ENCODE measurements around the gene SIGLEC6. TPM values are rescaled to one million over a fixed set of nuclear protein-coding genes. Genes with fewer than 3 reads are reported as not detected.
A peak's percentile ranks its signal among the peaks of the same experiment; 100 is the strongest.

Gene SIGLEC6
- total RNA-seq (2014; rRNA removed; shearing (Covaris generic)) (not detected in 2 replicates), polyA plus RNA-seq (2016; fragmentation: Nextera tagmentation; extraction: Ambion mirVana) (not detected in 2 replicates)

DNA sequence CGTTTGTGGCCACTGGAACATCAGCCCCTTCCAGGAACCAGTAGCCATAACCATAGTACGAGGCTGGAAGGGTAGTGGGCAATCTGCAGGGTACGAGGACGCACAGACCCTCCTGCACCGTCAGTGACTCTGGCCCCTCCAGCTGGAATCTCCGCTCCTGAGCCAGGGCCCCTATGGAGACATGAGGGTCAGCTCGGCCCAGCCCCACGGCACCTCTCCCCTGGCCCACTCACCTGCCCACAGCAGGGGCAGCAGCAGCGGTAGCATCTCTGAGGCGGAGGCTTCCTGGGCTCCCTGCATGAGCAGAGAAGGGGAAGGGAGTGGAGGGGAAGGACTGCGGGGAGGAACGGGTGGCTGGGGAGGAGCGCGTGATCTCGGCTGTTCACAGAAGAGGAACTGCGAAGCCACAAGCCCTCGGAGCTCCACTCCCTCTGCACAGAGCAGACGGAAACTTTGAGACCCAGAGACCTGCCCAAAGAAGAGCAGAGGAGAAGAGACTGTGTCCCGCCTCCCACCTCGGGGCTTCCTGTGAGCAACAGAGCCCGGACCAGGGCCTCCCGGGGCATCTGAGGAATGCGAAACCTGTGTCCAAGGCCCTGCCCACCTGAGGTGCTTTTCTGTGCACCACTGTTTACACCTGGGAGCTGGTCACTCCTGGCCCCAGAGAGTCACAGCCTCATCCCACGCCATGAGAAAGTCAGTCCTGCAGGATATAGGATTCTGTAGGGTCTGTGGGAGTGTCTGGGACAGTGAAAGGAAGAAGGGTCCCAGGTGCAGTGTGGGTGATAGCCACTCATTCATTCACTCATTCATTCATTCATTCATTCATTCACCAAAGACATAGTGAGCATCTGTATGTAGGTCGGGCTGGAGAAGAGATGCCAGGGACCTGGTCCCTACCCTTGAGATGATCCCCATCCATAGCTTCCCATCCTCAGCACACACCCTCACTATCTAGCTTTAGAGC is at the start of gene SIGLEC6:
TSS of gene SIGLEC6 (minus strand) at position 322 of the 967 bp plus-strand sequence. CDS start at position 300, 22 bp downstream.
- Histone ChIP-seq H3K9me3 (ENCODE audit: low read depth) (no peaks in the 10 kb centered on the region), H3K36me3 (ENCODE audit: low read depth) (no peaks in the 10 kb centered on the region), H3K9ac (no peak within 1 kb of the TSS), H2AFZ (no peak within 1 kb of the TSS), H3K4me3 (no peak within 1 kb of the TSS), H3K9me2 (ENCODE audit: insufficient read depth) (no peaks in the 10 kb centered on the region), H3K79me2 (ENCODE audit: insufficient read depth) (no peaks in the 10 kb centered on the region), H3K4me1 (ENCODE audit: insufficient read depth) (no peaks in the 10 kb centered on the region), H3K27me3 (replicated peaks; ENCODE audit: insufficient read depth) (0 out of 2 replicates have a peak, but pooled peaks cover 8% of the 10 kb centered on the region), H3F3A (ENCODE audit: insufficient read depth) (no peaks in the 10 kb centered on the region), H3K4me2 (ENCODE audit: unreplicated experiment) (no peak within 1 kb of the TSS), H4K20me1 (ENCODE audit: insufficient read depth) (no peaks in the 10 kb centered on the region), H3K27ac (no peak within 1 kb of the TSS)
- in situ Hi-C loops (cut with MboI), result no loop called here
- TF ChIP-seq EZH2phosphoT487 (IDR thresholded peaks at IDR 0.05; ENCODE audit: insufficient read depth, low read depth) (no peak), EZH2 (IDR thresholded peaks at IDR 0.05; ENCODE audit: insufficient read depth, poor library complexity, severe bottlenecking) (no peak)
- no peak for DNase-seq
- WGBS, 2 experiments (ENCODE audit: low coverage in 1 of 2, low lambda C conversion rate in 2 of 2, missing lambda C conversion rate in 2 of 2), result 28 to 32% methylated on average over 22 to 25 of the region's 25 CpGs

GRCh38 chr19:51576850-51577249 is 45.4 kb upstream of the SIGLEC6 start:
- no peak overlapping the region for H3K27ac ChIP-seq
- peaks cover 80% of the 10 kb centered on the region for H3K79me2 ChIP-seq (ENCODE audit: insufficient read depth)
- no peaks in the 10 kb centered on the region for H3K9me2 ChIP-seq (ENCODE audit: insufficient read depth)
- no peaks in the 10 kb centered on the region for H3K9me3 ChIP-seq (ENCODE audit: low read depth)
- no peak overlapping the region for H2AFZ ChIP-seq
- peaks cover 33% of the 10 kb centered on the region for H3K36me3 ChIP-seq (ENCODE audit: low read depth)
- H3F3A ChIP-seq (ENCODE audit: insufficient read depth), result peaks cover 26% of the 10 kb centered on the region
- H3K4me3 ChIP-seq, result no peak overlapping the region
- TF ChIP-seq EZH2 (IDR thresholded peaks at IDR 0.05; ENCODE audit: insufficient read depth, poor library complexity, severe bottlenecking), result no peak
- no peak for TF ChIP-seq EZH2phosphoT487 (IDR thresholded peaks at IDR 0.05; ENCODE audit: insufficient read depth, low read depth)
- peaks cover 3% of the 10 kb centered on the region; the same call in 1 of the 2 replicates for H4K20me1 ChIP-seq (ENCODE audit: insufficient read depth)
- H3K4me1 ChIP-seq (ENCODE audit: insufficient read depth), result peaks cover 22% of the 10 kb centered on the region
- no peak overlapping the region for H3K4me2 ChIP-seq (ENCODE audit: unreplicated experiment)
- WGBS, 2 experiments (ENCODE audit: low coverage in 1 of 2, low lambda C conversion rate in 2 of 2, missing lambda C conversion rate in 2 of 2), result 92% methylated on average over 6 of the region's 6 CpGs
- H3K27me3 ChIP-seq (replicated peaks; ENCODE audit: insufficient read depth), result no peaks in the 10 kb centered on the region
- in situ Hi-C loops (cut with MboI), result no loop called here
- H3K9ac ChIP-seq, result no peak overlapping the region
- no peak for DNase-seq

- H3K27me3 ChIP-seq (replicated peaks; ENCODE audit: insufficient read depth), result no peaks in the 10 kb centered on the region
- H3K27ac ChIP-seq, result peak overlapping the region; percentile 88
- TF ChIP-seq EZH2 (IDR thresholded peaks at IDR 0.05; ENCODE audit: insufficient read depth, poor library complexity, severe bottlenecking), result no peak
- peak overlapping the region; percentile 88 for H3K4me2 ChIP-seq (ENCODE audit: unreplicated experiment)
- H3K9me3 ChIP-seq (ENCODE audit: low read depth), result no peaks in the 10 kb centered on the region
- peak overlapping the region; percentile 62 for H3K9ac ChIP-seq
- peaks cover 21% of the 10 kb centered on the region for H3K36me3 ChIP-seq (ENCODE audit: low read depth)
- peaks cover 3% of the 10 kb centered on the region; the same call in 1 of the 2 replicates for H4K20me1 ChIP-seq (ENCODE audit: insufficient read depth)
- in situ Hi-C loops (cut with MboI), result no loop called here
- peak overlapping the region; percentile 94 for H3K4me3 ChIP-seq
- no peak overlapping the region for H2AFZ ChIP-seq
- no peaks in the 10 kb centered on the region for H3K9me2 ChIP-seq (ENCODE audit: insufficient read depth)
- peaks cover 30% of the 10 kb centered on the region for H3F3A ChIP-seq (ENCODE audit: insufficient read depth)
- peak; percentile 45 for DNase-seq
- 38 to 41% methylated on average over 3 of the region's 3 CpGs for WGBS, 2 experiments (ENCODE audit: low coverage in 1 of 2, low lambda C conversion rate in 2 of 2, missing lambda C conversion rate in 2 of 2)
- peaks cover 65% of the 10 kb centered on the region for H3K79me2 ChIP-seq (ENCODE audit: insufficient read depth)
- peaks cover 22% of the 10 kb centered on the region for H3K4me1 ChIP-seq (ENCODE audit: insufficient read depth)
Measured at GRCh38 chr19:51573331-51573730, 41.9 kb upstream of the SIGLEC6 start.

- Histone ChIP-seq H3K9me3 (ENCODE audit: low read depth) (no peaks in the 10 kb centered on the region), H3K79me2 (ENCODE audit: insufficient read depth) (peaks cover 61% of the 10 kb centered on the region), H3K9me2 (ENCODE audit: insufficient read depth) (no peaks in the 10 kb centered on the region), H2AFZ (no peak overlapping the region), H3K4me2 (ENCODE audit: unreplicated experiment) (peak overlapping the region; percentile 88), H3K4me3 (peak overlapping the region; percentile 94), H4K20me1 (ENCODE audit: insufficient read depth) (peaks cover 3% of the 10 kb centered on the region; the same call in 1 of the 2 replicates), H3K4me1 (ENCODE audit: insufficient read depth) (peaks cover 22% of the 10 kb centered on the region), H3K9ac (peak overlapping the region; percentile 86), H3F3A (ENCODE audit: insufficient read depth) (peaks cover 30% of the 10 kb centered on the region), H3K27ac (peak overlapping the region; percentile 88), H3K27me3 (replicated peaks; ENCODE audit: insufficient read depth) (no peaks in the 10 kb centered on the region), H3K36me3 (ENCODE audit: low read depth) (peaks cover 21% of the 10 kb centered on the region)
- 21 to 23% methylated on average over 4 of the region's 4 CpGs for WGBS, 2 experiments (ENCODE audit: low coverage in 1 of 2, low lambda C conversion rate in 2 of 2, missing lambda C conversion rate in 2 of 2)
- TF ChIP-seq EZH2 (IDR thresholded peaks at IDR 0.05; ENCODE audit: insufficient read depth, poor library complexity, severe bottlenecking) (no peak), EZH2phosphoT487 (IDR thresholded peaks at IDR 0.05; ENCODE audit: insufficient read depth, low read depth) (no peak)
- in situ Hi-C loops (cut with MboI), result no loop called here
- DNase-seq, result peak; percentile 91
Measured at GRCh38 chr19:51572908-51573307, 41.4 kb upstream of the SIGLEC6 start.
